Astrocyte (in vitro differentiated cells and primary cell): ENCODE results near the gene IL1RL2.

Experiments
- CTCF ChIP-seq: IDR thresholded peaks from 2 replicates; pipeline ENCODE4 v1.5.1; 2011; ENCODE audit warnings: low read depth, mild to moderate bottlenecking, inconsistent platforms, low read length, moderate library complexity; ENCODE audit not compliant: insufficient read depth
- EZH2 ChIP-seq: IDR thresholded peaks from 2 replicates; pipeline ENCODE4 v1.6.1; 2012; ENCODE audit warnings: mild to moderate bottlenecking, low read length, inconsistent platforms; ENCODE audit not compliant: insufficient read depth

GRCh38 chr2:102251849-102252203 is 65.0 kb downstream of the IL1RL2 start:
- TF ChIP-seq CTCF (no peak), EZH2 (no peak)
